HepG2 (cell line): Measurements from ENCODE around the gene ADSS1. TPM values are rescaled to one million over a fixed set of nuclear protein-coding genes. Genes with fewer than 3 reads are reported as not detected.

Experiments
- CC2D1A ChIP-seq: sonication (generic); formaldehyde crosslinking; IDR thresholded peaks from 2 replicates; pipeline ENCODE4 v1.8.1; 2023; ENCODE audit warnings: mild to moderate bottlenecking, missing genetic modification reagents
- DR1 ChIP-seq: sonication (generic); formaldehyde crosslinking; IDR thresholded peaks from 2 replicates; pipeline ENCODE4 v1.8.0; 2021; ENCODE audit warnings: mild to moderate bottlenecking, missing genetic modification reagents, inconsistent platforms
- FIP1L1 ChIP-seq: fragments of 200-400 bp; formaldehyde crosslinking; IDR thresholded peaks from 2 replicates; pipeline ENCODE4 v1.6.1; 2018; ENCODE audit warnings: low read depth, mild to moderate bottlenecking, low read length, moderate library complexity, borderline replicate concordance; ENCODE audit not compliant: insufficient read depth
- FOXK1 ChIP-seq: sonication (generic); formaldehyde crosslinking; IDR thresholded peaks from 2 replicates; pipeline ENCODE4 v1.4.0; 2020; ENCODE audit warnings: low read depth, missing genetic modification reagents, borderline replicate concordance
- FOXM1 ChIP-seq: sonication (generic); formaldehyde crosslinking; IDR thresholded peaks from 2 replicates; pipeline ENCODE4 v1.5.0; 2020; ENCODE audit warnings: missing genetic modification reagents
- MEF2D ChIP-seq: sonication (generic); formaldehyde crosslinking; IDR thresholded peaks from 2 replicates; pipeline ENCODE4 v1.5.1; 2020; ENCODE audit warnings: mild to moderate bottlenecking, missing genetic modification reagents
- PLRG1 ChIP-seq: fragments of 450-650 bp; conservative IDR thresholded peaks from 2 replicates; pipeline ENCODE4 v1.6.1; 2016
- RARG ChIP-seq: sonication (generic); formaldehyde crosslinking; IDR thresholded peaks from 2 replicates; pipeline ENCODE4 v1.4.0; 2020; ENCODE audit warnings: low read depth, mild to moderate bottlenecking, missing genetic modification reagents
- SCMH1 ChIP-seq: sonication (generic); formaldehyde crosslinking; IDR thresholded peaks from 2 replicates; pipeline ENCODE4 v1.9.0; 2021; ENCODE audit warnings: missing genetic modification reagents, mild to moderate bottlenecking, borderline replicate concordance
- TSC22D2 ChIP-seq: sonication (generic); formaldehyde crosslinking; IDR thresholded peaks from 2 replicates; pipeline ENCODE4 v1.5.1; 2020; ENCODE audit warnings: missing genetic modification reagents, mild to moderate bottlenecking, borderline replicate concordance
- ZBTB7A ChIP-seq: sonication (generic); formaldehyde crosslinking; IDR thresholded peaks from 2 replicates; pipeline ENCODE4 v1.8.0; 2022; ENCODE audit warnings: mild to moderate bottlenecking, missing genetic modification reagents
- ZKSCAN1 ChIP-seq: fragments of 150-350 bp; IDR thresholded peaks from 2 replicates; pipeline ENCODE4 v1.6.1; 2014; ENCODE audit warnings: low read length
- ZNF292 ChIP-seq: sonication (generic); formaldehyde crosslinking; IDR thresholded peaks from 2 replicates; pipeline ENCODE4 v1.8.1; 2022; ENCODE audit warnings: mild to moderate bottlenecking, low read depth, missing genetic modification reagents, borderline replicate concordance
- ZNF431 ChIP-seq: sonication (generic); formaldehyde crosslinking; IDR thresholded peaks from 2 replicates; pipeline ENCODE4 v1.9.0; 2022; ENCODE audit warnings: missing genetic modification reagents, low read depth, mild to moderate bottlenecking, borderline replicate concordance
- ZNF496 ChIP-seq: sonication (generic); formaldehyde crosslinking; IDR thresholded peaks from 2 replicates; pipeline ENCODE4 v1.8.1; 2023; ENCODE audit warnings: mild to moderate bottlenecking, moderate library complexity, missing genetic modification reagents; ENCODE audit not compliant: insufficient replicate concordance
- ZNF562 ChIP-seq: sonication (generic); formaldehyde crosslinking; IDR thresholded peaks from 2 replicates; pipeline ENCODE4 v1.8.0; 2022; ENCODE audit warnings: missing genetic modification reagents, borderline replicate concordance
- ZNF703 ChIP-seq: sonication (generic); formaldehyde crosslinking; IDR thresholded peaks from 2 replicates; pipeline ENCODE4 v1.5.1; 2020; ENCODE audit warnings: missing genetic modification reagents, mild to moderate bottlenecking, moderate library complexity, borderline replicate concordance
- polyA plus RNA-seq, 8 experiments: library from polyadenylated mRNA; depleted of rRNA in 3 of 8; stranded (reverse) in 7 of 8; unstranded in 1 of 8; fragments of >200 nt; fragmentation: Illumina TruSeq in 4 of 8; extraction: Trizol in 4 of 8; gene quantifications; 2 replicates each; pipeline versions ENCODE4 v1.2.1 to v1.2.3, GENCODE V29; 2011 to 2016; ENCODE audit warnings: low read depth in 4 of 8, missing spikeins in 1 of 8, mixed read lengths in 1 of 8; ENCODE audit not compliant: insufficient read depth in 1 of 8
- total RNA-seq, 5 experiments: library from RNA; depleted of rRNA; stranded (reverse); fragments of >200 nt; fragmentation: Illumina TruSeq; extraction: Trizol; gene quantifications; 2 replicates each; pipeline ENCODE4 v1.2.3, GENCODE V29; 2016; ENCODE audit warnings: low read depth in 1 of 5
- TF ChIP-seq, protein P1 (sequence below), 2 experiments: fragments of 450-650 bp in 1 of 2; sonication (generic) in 1 of 2; formaldehyde crosslinking; IDR thresholded peaks; 2 replicates each; pipeline versions ENCODE4 v1.5.0 to v1.8.0; 2020 to 2022; ENCODE audit warnings: mild to moderate bottlenecking in 1 of 2, missing genetic modification reagents in 1 of 2
- TF ChIP-seq, protein P2 (sequence below): sonication (generic); formaldehyde crosslinking; conservative IDR thresholded peaks from 2 replicates; pipeline ENCODE4 v1.4.0; 2020; ENCODE audit warnings: missing genetic modification reagents
- TF ChIP-seq, protein P3 (sequence below): sonication (generic); formaldehyde crosslinking; IDR thresholded peaks from 2 replicates; pipeline ENCODE4 v1.8.0; 2022; ENCODE audit warnings: mild to moderate bottlenecking, missing genetic modification reagents; ENCODE audit not compliant: insufficient replicate concordance
- TF ChIP-seq, protein P4 (sequence below): sonication (generic); formaldehyde crosslinking; IDR thresholded peaks from 2 replicates; pipeline ENCODE4 v1.4.0; 2020; ENCODE audit warnings: missing genetic modification reagents
- TF ChIP-seq, protein P5 (sequence below): sonication (generic); formaldehyde crosslinking; IDR thresholded peaks from 2 replicates; pipeline ENCODE4 v1.5.0; 2020; ENCODE audit warnings: missing genetic modification reagents, mild to moderate bottlenecking, borderline replicate concordance

The ADSS1 gene
- total and polyA plus RNA-seq, 2 of the 13 experiments (the other 11 are each of a cell fraction or from before 2014, with no cell fraction given), result 1.0 to 36.7 TPM

DNA sequence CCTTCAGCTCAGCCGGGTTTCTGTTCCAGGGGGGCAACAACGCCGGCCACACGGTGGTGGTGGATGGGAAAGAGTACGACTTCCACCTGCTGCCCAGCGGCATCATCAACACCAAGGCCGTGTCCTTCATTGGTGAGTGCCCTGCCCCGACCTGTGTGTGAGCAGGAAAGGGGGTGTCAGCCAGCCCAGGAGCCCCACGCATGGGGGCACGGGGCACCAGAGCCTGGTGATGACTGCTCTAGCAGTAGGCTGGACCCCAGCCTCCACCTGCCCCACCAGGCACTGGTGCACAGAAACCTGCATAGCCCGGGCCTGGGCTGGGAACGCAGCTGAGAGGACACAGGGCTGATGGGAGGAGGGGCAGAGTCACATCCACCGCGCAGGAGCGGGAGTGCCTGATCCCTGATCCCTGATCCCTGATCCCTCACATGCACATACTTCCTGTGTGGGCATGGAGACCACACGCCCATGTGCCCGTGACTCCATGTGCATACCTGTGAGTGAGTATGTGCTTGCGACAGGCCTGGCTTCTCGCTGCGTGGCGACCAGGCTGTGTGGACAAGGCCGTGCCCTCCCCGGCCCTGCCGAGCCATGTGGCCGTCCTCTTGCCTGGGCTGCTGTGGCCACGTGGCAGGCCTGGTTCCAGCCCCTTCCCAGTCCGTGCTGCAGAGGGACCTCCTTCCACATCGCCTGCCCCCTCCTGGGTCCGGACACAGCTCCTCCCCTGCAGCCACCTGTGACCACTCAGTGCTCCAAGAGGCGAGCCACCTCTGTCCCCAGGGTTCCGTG lies 11.2 kb downstream of the ADSS1 start (continued):
- TF ChIP-seq, protein P1, sequence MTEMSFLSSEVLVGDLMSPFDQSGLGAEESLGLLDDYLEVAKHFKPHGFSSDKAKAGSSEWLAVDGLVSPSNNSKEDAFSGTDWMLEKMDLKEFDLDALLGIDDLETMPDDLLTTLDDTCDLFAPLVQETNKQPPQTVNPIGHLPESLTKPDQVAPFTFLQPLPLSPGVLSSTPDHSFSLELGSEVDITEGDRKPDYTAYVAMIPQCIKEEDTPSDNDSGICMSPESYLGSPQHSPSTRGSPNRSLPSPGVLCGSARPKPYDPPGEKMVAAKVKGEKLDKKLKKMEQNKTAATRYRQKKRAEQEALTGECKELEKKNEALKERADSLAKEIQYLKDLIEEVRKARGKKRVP (CRISPR knock-in tag; IDR thresholded peaks at IDR 0.05), result no peak
- TF ChIP-seq ZNF562 (no peak), ZNF703 (CRISPR knock-in tag) (peak; percentile 75; the same call in 1 of the 2 replicates), ZKSCAN1 (no peak), ZNF431 (CRISPR knock-in tag) (peak; percentile 78), PLRG1 (no peak), TSC22D2 (CRISPR knock-in tag) (0 out of 2 replicates have a peak, but pooled peaks have one; percentile 37), ZNF496 (CRISPR knock-in tag) (no peak), DR1 (peak; percentile 30; the same call in 1 of the 2 replicates), FOXK1 (CRISPR knock-in tag) (0 out of 2 replicates have a peak, but pooled peaks have one; percentile 10), RARG (CRISPR knock-in tag) (no peak), FOXM1 (0 out of 2 replicates have a peak, but pooled peaks have one; percentile 33), SCMH1 (CRISPR knock-in tag) (no peak), ZBTB7A (CRISPR knock-in tag) (peak; percentile 97), MEF2D (CRISPR knock-in tag) (peak; percentile 89), ZNF292 (CRISPR knock-in tag) (no peak; the same call in 1 of the 2 replicates), CC2D1A (CRISPR knock-in tag) (peak; percentile 80; the same call in 1 of the 2 replicates), FIP1L1 (no peak)
- TF ChIP-seq, protein P2, sequence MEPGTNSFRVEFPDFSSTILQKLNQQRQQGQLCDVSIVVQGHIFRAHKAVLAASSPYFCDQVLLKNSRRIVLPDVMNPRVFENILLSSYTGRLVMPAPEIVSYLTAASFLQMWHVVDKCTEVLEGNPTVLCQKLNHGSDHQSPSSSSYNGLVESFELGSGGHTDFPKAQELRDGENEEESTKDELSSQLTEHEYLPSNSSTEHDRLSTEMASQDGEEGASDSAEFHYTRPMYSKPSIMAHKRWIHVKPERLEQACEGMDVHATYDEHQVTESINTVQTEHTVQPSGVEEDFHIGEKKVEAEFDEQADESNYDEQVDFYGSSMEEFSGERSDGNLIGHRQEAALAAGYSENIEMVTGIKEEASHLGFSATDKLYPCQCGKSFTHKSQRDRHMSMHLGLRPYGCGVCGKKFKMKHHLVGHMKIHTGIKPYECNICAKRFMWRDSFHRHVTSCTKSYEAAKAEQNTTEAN (CRISPR knock-in tag), result peak; percentile 78
- TF ChIP-seq, protein P3, sequence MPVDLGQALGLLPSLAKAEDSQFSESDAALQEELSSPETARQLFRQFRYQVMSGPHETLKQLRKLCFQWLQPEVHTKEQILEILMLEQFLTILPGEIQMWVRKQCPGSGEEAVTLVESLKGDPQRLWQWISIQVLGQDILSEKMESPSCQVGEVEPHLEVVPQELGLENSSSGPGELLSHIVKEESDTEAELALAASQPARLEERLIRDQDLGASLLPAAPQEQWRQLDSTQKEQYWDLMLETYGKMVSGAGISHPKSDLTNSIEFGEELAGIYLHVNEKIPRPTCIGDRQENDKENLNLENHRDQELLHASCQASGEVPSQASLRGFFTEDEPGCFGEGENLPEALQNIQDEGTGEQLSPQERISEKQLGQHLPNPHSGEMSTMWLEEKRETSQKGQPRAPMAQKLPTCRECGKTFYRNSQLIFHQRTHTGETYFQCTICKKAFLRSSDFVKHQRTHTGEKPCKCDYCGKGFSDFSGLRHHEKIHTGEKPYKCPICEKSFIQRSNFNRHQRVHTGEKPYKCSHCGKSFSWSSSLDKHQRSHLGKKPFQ, result peak; percentile 79
- TF ChIP-seq, protein P4, sequence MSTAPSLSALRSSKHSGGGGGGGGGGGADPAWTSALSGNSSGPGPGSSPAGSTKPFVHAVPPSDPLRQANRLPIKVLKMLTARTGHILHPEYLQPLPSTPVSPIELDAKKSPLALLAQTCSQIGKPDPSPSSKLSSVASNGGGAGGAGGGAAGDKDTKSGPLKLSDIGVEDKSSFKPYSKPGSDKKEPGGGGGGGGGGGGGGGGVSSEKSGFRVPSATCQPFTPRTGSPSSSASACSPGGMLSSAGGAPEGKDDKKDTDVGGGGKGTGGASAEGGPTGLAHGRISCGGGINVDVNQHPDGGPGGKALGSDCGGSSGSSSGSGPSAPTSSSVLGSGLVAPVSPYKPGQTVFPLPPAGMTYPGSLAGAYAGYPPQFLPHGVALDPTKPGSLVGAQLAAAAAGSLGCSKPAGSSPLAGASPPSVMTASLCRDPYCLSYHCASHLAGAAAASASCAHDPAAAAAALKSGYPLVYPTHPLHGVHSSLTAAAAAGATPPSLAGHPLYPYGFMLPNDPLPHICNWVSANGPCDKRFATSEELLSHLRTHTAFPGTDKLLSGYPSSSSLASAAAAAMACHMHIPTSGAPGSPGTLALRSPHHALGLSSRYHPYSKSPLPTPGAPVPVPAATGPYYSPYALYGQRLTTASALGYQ, result no peak
- TF ChIP-seq, protein P5, sequence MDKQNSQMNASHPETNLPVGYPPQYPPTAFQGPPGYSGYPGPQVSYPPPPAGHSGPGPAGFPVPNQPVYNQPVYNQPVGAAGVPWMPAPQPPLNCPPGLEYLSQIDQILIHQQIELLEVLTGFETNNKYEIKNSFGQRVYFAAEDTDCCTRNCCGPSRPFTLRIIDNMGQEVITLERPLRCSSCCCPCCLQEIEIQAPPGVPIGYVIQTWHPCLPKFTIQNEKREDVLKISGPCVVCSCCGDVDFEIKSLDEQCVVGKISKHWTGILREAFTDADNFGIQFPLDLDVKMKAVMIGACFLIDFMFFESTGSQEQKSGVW (CRISPR knock-in tag), result no peak
